Loucy (cell line): Measurements from ENCODE around the gene UPK1A.
"Not testable (repeated sequence)": the region's sequence is repeated elsewhere in the genome, so short reads cannot be mapped to it uniquely, and the experiment has no call there.

Source experiments
- H2AFZ ChIP-seq: fragments of 200-600 bp; sonication (generic); 2 replicates; pipeline ENCODE4 v1.6.0; 2016; ENCODE audit warnings: antibody characterized with exemption, mild to moderate bottlenecking, low read length, moderate library complexity
- H3F3A ChIP-seq: fragments of 200-600 bp; 2 replicates; pipeline ENCODE4 v1.6.0; 2016; ENCODE audit warnings: antibody characterized with exemption, low read depth, mild to moderate bottlenecking
- H3K27me3 ChIP-seq: fragments of 200-600 bp; sonication (generic); 2 replicates; pipeline ENCODE4 v1.6.1; 2014; ENCODE audit warnings: low read length, mild to moderate bottlenecking; ENCODE audit not compliant: insufficient read depth, poor library complexity, severe bottlenecking
- H3K36me3 ChIP-seq: fragments of 200-600 bp; sonication (generic); 2 replicates; pipeline ENCODE4 v1.6.1; 2016; ENCODE audit warnings: low read length; ENCODE audit not compliant: insufficient read depth
- H3K4me1 ChIP-seq: fragments of 200-600 bp; sonication (generic); 2 replicates; pipeline ENCODE4 v1.5.1; 2014; ENCODE audit warnings: low read length, mild to moderate bottlenecking; ENCODE audit not compliant: insufficient read depth, poor library complexity, severe bottlenecking
- H3K4me2 ChIP-seq: fragments of 200-600 bp; sonication (generic); 2 replicates; pipeline ENCODE4 v1.6.0; 2014; ENCODE audit warnings: antibody characterized with exemption, low read length, low read depth, mild to moderate bottlenecking; ENCODE audit not compliant: poor library complexity, severe bottlenecking
- H3K4me3 ChIP-seq: fragments of 200-600 bp; sonication (generic); 2 replicates; pipeline ENCODE4 v1.5.1; 2014; ENCODE audit warnings: low read length, mild to moderate bottlenecking, mixed read lengths; ENCODE audit not compliant: poor library complexity, severe bottlenecking
- H3K79me2 ChIP-seq: fragments of 200-600 bp; sonication (generic); 2 replicates; pipeline ENCODE4 v1.6.1; 2014; ENCODE audit warnings: low read length; ENCODE audit not compliant: insufficient read depth
- H3K9ac ChIP-seq: fragments of 200-600 bp; sonication (generic); 2 replicates; pipeline ENCODE4 v1.6.0; 2014; ENCODE audit warnings: mild to moderate bottlenecking, low read depth, low read length, moderate library complexity; ENCODE audit not compliant: poor library complexity, severe bottlenecking
- H3K9me2 ChIP-seq: fragments of 200-600 bp; sonication (generic); replicated peaks from 2 replicates; pipeline ENCODE4 v1.6.1; 2016; ENCODE audit warnings: low read depth, low read length, mixed read lengths
- H3K9me3 ChIP-seq: fragments of 200-600 bp; sonication (generic); 2 replicates; pipeline ENCODE4 v1.6.1; 2014; ENCODE audit warnings: mild to moderate bottlenecking, antibody characterized with exemption, low read length, low read depth; ENCODE audit not compliant: insufficient read depth
- H4K20me1 ChIP-seq: fragments of 200-600 bp; sonication (generic); 2 replicates; pipeline ENCODE4 v1.6.0; 2014; ENCODE audit warnings: antibody characterized with exemption, low read length, mild to moderate bottlenecking; ENCODE audit not compliant: insufficient read depth, poor library complexity, severe bottlenecking
- CTCF ChIP-seq: fragments of 200-600 bp; sonication (generic); conservative IDR thresholded peaks from 2 replicates; pipeline ENCODE4 v1.5.1; 2014; ENCODE audit warnings: mild to moderate bottlenecking, antibody characterized with exemption, low read length
- EZH2phosphoT487 ChIP-seq: fragments of 200-600 bp; IDR thresholded peaks from 2 replicates; pipeline ENCODE4 v1.6.1; 2018; ENCODE audit warnings: antibody characterized with exemption, mild to moderate bottlenecking, moderate library complexity, borderline replicate concordance

The UPK1A gene

GRCh38 chr19:35675589-35676140 is 9.3 kb downstream of the UPK1A start:
- Histone ChIP-seq H3K79me2 (no peaks in the 10 kb centered on the region), H4K20me1 (no peaks in the 10 kb centered on the region), H3K9ac (no peak overlapping the region), H3K9me2 (no peaks in the 10 kb centered on the region), H3K4me3 (no peak overlapping the region), H2AFZ (no peak overlapping the region), H3K36me3 (no peaks in the 10 kb centered on the region), H3K4me1 (no peaks in the 10 kb centered on the region), H3K9me3 (no peaks in the 10 kb centered on the region), H3F3A (no peaks in the 10 kb centered on the region), H3K27me3 (no peaks in the 10 kb centered on the region), H3K4me2 (no peak overlapping the region)
- TF ChIP-seq CTCF: no peak
- TF ChIP-seq EZH2phosphoT487: no peak

- Histone ChIP-seq H3K36me3 (no peaks in the 10 kb centered on the region), H3K27me3 (no peaks in the 10 kb centered on the region), H3K9me3 (no peaks in the 10 kb centered on the region)
Measured at GRCh38 chr19:35689836-35690235, 23.5 kb downstream of the UPK1A start.

GRCh38 chr19:35691106-35691505 is 24.8 kb downstream of the UPK1A start:
- H3K9me2 ChIP-seq, H2AFZ ChIP-seq, H3K4me3 ChIP-seq, H3K4me1 ChIP-seq, H3K9ac ChIP-seq, H3K4me2 ChIP-seq, H3K27me3 ChIP-seq, H3K9me3 ChIP-seq, H3K79me2 ChIP-seq, H4K20me1 ChIP-seq, H3F3A ChIP-seq, H3K36me3 ChIP-seq: not testable (repeated sequence)

More at GRCh38 chr19:35689836-35690235, 23.5 kb downstream of the UPK1A start:
- Histone ChIP-seq H3K4me3 (no peak overlapping the region), H3K9ac (no peak overlapping the region), H3K79me2 (no peaks in the 10 kb centered on the region), H2AFZ (no peak overlapping the region), H3K4me1 (no peaks in the 10 kb centered on the region), H3K9me2 (no peaks in the 10 kb centered on the region), H3F3A (no peaks in the 10 kb centered on the region), H3K4me2 (no peak overlapping the region), H4K20me1 (no peaks in the 10 kb centered on the region)
- TF ChIP-seq CTCF (no peak), EZH2phosphoT487 (no peak)

GRCh38 chr19:35692010-35692409 is 25.7 kb downstream of the UPK1A start:
- Histone ChIP-seq H3K79me2 (no peaks in the 10 kb centered on the region), H3K27me3 (no peaks in the 10 kb centered on the region), H3K36me3 (no peaks in the 10 kb centered on the region), H3K9me3 (no peaks in the 10 kb centered on the region), H3K4me3 (no peak overlapping the region), H3K9me2 (no peaks in the 10 kb centered on the region), H2AFZ (no peak overlapping the region), H4K20me1 (no peaks in the 10 kb centered on the region), H3K4me2 (no peak overlapping the region), H3F3A (no peaks in the 10 kb centered on the region), H3K9ac (no peak overlapping the region), H3K4me1 (no peaks in the 10 kb centered on the region)
- TF ChIP-seq EZH2phosphoT487 (no peak), CTCF (no peak)
